GM19023 (cell line): ENCODE data around the gene ALMS1.
A peak's percentile ranks its signal among the peaks of the same experiment; 100 is the strongest.
"Not testable (repeated sequence)": the region's sequence is repeated elsewhere in the genome, so short reads cannot be mapped to it uniquely, and the experiment has no call there.

Experiments used
- ATAC-seq: cut with Tn5 transposase; IDR thresholded peaks from one replicate; pipeline ENCODE4 v1.9.1; 2021; ENCODE audit warnings: mild to moderate bottlenecking, moderate library complexity; ENCODE audit not compliant: unreplicated experiment

Gene ALMS1

DNA sequence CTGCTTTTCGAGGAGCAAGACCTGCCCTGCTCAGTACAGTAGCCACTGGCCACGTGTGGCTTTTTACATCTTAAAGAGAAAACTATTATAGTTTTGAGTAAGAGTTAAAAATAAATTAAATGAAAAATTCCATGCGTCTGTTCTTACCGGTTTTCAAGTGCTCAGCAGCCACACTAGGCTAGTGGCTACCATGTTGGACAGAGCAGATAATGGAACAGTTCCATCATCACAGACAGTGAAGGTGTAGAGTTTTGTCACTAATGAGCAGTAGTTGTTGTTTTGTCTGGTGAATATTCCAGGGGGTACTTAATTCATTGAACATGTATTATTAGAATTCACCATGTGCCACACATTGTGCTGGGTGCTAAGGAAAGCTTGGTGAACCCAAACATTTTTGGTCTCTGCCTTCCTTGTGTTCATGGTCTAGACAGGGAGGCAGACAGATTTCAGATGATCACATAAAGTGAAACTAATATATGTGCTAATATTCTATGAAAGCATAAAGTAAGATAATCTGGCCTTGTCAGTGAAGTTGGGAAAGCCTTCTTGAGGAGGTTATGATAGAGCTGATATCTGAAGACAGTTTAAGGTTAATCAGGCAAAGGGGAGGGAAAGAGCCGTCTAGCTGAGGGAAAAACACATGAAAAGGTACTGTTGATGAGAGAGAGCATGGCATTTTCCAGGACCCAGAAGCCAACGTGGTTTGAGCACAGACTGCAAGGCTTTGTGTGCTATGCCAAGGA, 1.4 kb downstream of the ALMS1 start:
- no peak for ATAC-seq

DNA sequence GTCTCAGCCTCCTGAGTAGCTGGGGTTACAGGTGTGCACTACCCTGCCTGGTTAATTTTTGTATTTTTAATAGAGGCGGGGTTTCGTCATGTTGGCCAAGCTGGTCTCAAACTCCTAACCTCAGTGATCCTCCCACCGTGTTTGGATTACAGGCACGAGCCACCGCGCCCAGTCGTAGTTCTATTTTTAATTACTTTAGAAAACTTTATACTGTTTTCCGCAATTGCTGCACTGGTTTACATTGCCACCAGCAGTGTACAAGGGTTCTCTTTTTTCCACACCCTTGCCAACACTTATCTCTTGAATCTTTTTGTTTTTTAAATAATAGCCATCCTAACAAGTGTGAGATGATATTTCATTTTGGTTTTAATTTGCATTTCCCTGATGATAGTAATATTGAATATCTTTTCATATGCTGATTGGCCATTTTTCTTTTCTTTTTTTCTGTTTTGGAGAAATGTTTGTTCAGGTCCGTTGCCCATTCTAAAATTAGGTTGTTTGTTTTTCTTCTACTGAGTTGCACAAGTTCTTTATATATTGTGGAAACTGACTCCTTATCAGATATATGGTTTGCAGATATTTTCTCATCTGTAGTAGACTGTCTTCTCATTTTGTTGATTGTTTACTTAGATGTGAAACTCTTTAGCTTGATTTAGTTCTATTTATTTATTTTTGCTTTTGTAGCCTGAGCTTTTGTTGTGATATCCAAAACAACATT, 16.9 kb downstream of the ALMS1 start:
- no peak for ATAC-seq

DNA sequence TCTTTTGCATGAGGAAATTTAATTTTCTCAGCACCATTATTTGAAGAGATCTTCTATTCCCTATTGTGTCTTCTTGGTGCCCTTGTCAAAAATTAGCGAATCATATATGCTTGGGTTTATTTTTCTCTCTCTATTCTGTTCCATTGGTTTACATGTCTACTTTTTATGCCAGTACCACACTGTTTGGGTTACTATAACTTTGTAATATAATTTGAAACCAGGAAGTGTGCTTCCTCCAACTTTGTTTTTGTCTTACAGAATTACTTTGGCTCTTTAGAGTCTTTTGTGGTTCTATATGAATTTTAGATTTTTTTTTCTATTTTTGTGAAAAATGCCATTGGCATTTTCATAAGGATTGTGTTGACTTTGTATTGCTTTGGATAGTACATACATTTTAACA, 17.6 kb downstream of the ALMS1 start:
- ATAC-seq = no peak

DNA sequence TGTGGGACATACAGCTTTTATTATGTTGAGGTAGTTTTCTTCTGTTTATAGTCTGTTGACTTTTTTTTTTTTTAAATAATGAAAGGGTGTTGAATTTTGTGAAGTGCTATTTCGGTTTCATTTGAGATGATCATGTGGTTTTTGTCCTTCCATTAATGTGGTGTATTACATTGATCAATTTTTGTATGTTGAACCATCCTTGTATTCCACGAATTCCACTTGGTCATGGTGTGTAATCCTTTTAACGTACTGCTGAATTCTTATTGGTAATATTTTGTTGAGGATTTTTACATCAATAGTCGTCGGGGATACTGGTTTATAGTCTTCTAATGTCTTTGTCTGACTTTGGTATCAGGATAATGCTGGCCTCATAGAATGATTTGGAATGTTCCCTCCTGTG, 18.8 kb downstream of the ALMS1 start:
- no peak for ATAC-seq

DNA sequence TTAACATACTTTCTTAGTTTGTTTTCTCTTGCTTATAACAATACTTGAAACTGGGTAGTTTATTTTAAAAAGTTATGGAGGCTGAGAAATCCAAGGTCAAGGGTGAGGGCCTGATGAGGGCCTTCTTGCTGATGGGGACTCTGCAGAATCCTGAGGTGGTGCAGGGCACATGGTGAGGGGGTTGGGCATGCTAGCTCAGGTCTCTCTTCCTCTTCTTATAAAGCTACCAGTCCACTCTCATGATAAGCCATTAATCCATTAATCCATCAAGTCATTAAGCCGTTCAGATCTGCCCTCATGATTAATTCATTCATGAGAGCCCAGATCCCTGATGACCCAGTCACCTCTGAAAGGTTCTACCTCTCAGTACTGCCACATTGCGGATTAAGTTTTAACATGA, 21.4 kb downstream of the ALMS1 start:
- no peak for ATAC-seq

DNA sequence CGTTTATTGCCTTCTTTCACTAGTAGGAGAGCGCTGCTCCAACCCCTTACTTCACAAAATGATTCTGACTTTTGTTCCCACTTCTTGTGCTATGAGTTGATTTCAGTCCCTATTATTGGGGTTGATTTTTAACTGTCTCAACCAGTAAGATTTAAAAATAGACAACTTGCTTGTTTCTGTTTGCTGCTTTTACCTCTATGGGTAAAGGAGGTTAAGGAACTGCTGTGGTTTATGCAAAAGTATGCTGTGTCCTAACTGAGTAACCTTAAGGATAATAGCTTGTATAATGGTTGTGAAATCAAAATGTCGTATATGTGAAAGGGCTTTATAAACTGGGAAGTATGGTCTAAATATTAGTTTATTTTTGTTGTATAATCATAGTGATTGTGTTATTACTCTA, 22.6 kb downstream of the ALMS1 start:
- no peak for ATAC-seq

DNA sequence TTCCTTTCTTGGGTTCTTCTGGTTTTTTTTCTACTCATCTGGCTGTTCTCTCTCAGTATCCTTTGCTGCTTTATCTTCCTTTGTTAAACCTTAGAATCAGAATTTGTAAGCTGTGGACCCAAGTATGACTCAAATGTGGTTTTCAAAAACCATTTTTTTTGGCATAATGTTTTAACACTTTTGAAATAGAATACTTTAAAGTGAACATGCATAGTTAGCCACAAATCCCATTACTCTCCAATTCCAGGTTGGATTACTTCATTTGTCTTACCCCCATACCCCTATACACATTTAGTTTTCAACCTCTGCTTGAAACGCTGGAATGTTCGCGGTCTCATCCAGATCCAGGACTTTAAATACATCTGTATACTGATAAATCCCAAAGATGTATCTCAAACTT, 29.1 kb downstream of the ALMS1 start:
- ATAC-seq = no peak

DNA sequence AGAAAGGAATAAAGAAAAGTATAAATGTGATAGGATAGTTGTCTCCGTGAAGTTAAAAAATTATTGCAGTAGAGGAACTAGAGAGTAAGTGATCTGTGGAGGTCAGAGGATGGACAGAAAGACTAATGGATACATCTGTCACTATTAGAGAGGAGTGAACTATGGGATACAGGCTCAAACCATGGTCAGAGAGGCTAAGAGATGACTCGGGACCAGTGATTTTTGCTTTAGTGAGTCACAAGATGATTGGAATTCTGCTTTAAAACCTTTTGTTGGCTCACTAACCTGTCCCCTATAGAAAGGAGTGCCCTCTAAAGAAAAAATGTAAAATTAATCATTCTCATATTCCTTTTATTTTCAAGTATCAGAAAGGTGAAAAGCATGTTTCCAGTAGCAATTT, 30.3 kb downstream of the ALMS1 start:
- no peak for ATAC-seq

DNA sequence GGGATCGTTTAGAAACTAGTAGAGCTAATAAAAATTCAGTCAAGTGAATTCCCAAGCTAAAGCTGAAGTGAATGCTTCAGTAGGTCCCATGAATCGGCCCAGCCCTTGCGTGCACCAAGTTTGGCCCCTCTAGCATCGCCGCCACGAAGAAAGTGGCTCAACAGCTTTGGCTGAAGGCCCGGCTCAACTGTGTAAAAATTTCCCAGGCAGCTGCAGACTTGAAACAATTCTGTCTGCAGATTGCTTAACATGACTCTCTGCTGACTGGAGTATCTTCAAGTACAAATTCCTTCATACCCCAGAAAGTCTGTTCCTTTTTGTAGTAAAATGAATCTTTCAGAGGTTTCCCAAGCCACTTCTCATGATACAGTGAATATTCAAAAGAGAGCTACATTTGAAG, 32.7 kb downstream of the ALMS1 start:
- ATAC-seq = no peak

DNA sequence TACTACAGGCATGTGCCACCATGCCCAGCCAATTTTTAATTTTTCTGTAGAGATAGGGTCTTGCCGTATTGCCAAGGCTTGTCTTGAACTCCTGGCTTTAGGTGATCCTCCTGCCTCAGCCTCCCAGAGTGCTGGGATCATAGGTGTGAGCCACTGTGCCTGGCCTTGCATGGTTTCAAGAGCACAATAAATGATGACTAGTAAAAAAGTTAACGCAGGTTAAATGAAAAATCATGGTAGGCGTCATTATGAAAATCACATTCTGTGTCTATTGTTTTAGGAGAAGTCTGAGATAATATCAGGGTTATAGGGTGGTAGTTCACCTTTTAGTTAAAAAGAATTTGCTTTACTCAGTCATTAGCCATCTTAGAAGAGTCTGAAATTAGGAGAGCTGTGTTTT, 38.3 kb downstream of the ALMS1 start:
- no peak for ATAC-seq

DNA sequence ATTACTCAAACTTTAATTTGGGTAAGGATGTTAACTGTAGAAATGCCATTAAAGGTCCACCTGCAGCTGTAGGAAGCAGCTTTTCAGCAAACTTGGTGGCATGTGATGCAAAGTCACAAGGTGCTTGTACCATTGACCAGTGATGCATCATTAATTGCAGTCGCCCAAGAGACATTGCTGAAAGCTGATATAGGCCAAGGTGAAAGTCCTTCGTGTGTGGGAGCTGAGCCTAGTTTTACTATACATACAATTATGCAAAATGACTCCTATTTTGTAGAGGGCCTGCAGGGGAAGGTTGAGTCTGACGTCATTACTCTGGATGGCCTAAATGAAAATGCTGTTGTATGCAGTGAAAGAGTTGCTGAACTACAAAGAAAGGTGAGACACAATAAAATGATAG, 40.5 kb downstream of the ALMS1 start:
- no peak for ATAC-seq

DNA sequence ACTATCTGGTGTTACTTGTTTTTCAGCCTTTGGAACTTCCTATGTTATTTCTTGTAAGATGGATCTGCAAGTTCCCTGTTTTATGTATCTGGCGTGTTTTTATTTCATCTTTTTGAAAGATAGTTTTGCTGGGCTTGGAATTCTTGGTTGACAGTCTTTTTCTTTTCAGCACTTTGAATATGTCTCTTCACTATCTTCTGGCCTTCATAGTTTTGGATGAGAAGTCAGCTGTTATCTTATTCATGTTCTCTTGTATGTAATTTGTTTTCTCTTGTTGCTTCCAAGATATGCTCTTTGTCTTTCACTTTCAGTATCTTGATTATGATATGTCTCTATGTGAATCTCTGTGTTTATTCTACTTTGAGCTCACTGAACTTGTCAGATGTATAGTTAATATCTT, 50.4 kb downstream of the ALMS1 start:
- no peak for ATAC-seq

DNA sequence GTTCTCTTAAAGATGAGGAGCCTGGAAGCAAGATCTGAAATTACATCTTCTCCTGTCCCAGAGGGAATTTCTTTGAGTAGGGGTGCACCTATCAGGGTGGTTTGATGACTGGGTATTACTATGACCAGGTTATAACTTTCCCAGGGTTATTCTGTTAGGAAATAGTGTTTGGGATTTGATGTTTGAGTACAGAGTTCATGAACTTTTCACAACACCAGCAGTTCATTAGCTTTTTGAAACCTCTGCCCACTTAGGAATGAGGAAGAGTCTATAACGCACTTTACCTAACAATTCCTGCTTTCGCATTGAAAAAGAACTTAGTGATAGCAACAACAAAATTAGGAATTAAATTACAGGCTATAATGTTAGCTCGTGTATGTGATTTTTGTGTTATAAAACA, 58.6 kb downstream of the ALMS1 start:
- no peak for ATAC-seq

DNA sequence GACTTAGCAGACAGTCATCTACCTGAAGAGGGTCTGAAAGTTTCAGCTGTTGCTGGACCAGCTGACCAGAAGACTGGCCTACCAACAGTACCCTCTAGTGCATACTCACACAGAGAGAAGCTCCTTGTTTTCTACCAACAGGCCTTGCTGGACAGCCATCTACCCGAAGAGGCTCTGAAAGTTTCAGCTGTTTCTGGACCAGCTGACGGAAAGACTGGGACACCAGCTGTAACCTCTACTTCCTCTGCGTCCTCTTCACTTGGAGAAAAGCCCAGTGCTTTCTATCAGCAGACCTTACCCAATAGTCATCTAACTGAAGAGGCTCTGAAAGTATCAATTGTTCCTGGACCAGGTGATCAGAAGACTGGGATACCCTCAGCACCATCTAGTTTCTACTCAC, 63.2 kb downstream of the ALMS1 start:
- ATAC-seq = no peak

DNA sequence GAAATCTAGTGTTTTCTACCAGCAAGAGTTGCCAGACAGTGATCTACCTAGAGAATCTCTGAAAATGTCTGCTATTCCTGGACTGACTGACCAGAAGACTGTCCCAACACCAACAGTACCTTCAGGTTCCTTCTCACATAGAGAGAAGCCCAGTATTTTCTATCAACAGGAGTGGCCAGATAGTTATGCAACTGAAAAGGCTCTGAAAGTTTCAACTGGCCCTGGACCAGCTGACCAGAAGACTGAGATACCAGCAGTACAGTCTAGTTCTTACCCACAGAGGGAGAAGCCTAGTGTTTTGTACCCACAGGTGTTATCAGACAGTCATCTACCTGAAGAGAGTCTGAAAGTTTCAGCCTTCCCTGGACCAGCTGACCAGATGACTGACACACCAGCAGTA, 63.8 kb downstream of the ALMS1 start:
- ATAC-seq = no peak

DNA sequence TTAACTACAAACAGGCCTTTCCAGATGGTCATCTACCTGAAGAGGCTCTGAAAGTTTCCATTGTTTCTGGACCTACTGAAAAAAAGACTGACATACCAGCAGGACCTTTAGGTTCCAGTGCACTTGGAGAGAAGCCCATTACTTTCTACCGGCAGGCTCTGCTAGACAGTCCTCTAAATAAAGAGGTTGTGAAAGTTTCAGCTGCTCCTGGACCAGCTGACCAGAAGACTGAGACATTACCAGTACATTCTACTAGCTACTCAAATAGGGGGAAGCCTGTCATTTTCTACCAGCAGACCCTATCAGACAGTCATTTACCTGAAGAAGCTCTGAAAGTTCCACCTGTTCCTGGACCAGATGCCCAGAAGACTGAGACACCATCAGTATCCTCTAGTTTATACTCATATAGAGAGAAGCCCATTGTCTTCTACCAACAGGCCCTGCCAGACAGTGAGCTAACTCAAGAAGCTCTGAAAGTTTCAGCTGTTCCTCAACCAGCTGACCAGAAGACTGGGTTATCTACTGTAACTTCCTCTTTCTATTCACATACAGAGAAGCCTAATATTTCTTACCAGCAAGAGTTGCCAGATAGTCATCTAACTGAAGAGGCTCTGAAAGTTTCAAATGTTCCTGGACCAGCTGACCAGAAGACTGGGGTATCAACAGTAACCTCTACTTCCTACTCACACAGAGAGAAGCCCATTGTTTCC, 65.8 kb downstream of the ALMS1 start:
- peak; percentile 98 for ATAC-seq

DNA sequence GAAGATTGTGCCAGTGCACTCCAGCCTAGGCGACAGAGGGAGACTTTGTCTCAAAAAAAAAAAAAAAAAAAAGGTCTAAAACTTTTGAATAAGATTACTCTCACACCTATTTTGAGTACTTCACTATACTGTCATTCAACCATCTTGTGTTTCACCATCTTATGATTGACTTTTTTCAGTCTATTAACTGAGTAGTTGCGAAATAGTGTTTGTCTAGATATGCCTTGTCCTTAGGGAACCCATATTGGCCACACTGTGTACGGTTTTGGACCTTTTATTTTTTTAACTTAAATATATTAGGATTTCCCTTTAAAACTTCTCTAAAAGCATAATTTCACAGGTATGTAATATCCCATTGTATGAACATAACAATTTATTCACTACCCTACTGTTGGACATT, 72.3 kb downstream of the ALMS1 start:
- no peak for ATAC-seq

DNA sequence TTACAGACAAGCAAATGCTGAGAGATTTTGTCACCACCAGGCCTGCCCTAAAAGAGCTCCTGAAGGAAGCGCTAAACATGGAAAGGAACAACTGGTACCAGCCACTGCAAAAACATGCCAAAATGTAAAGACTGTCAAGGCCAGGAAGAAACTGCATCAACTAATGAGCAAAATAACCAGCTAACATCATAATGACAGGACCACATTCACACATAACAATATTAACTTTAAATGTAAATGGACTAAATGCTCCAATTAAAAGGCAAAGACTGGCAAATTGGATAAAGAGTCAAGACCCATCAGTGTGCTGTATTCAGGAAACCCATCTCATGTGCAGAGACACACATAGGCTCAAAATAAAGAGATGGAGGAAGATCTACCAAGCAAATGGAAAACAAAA, 76.8 kb downstream of the ALMS1 start:
- not testable (repeated sequence) for ATAC-seq

DNA sequence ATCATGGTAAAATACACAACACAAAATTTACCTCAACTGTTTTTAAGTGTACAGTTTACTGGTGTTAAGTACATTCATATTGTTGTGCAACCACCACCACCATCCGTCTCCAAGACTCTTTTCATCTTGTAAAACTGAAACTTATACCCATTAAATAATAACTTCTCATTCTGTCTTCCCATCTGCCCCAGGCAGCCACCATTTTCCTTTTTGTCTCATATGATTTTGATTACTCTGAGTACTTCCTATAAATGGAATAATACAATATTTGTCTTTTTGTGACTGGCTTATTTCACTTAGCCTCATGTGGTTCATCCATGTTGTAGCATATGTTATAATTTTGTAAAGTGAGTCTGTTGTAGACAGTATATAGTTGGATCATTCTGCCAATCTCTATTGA, 82.7 kb downstream of the ALMS1 start:
- ATAC-seq = no peak

DNA sequence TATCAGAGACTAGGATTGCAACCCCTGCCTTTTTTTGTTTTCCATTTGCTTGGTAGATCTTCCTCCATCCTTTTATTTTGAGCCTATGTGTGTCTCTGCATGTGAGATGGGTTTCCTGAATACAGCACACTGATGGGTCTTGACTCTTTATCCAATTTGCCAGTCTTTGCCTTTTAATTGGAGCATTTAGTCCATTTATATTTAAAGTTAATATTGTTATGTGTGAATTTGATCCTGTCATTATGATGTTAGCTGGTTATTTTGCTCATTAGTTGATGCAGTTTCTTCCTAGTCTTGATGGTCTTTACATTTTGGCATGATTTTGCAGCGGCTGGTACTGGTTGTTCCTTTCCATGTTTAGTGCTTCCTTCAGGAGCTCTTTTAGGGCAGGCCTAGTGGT, 98.2 kb downstream of the ALMS1 start:
- ATAC-seq = not testable (repeated sequence)

DNA sequence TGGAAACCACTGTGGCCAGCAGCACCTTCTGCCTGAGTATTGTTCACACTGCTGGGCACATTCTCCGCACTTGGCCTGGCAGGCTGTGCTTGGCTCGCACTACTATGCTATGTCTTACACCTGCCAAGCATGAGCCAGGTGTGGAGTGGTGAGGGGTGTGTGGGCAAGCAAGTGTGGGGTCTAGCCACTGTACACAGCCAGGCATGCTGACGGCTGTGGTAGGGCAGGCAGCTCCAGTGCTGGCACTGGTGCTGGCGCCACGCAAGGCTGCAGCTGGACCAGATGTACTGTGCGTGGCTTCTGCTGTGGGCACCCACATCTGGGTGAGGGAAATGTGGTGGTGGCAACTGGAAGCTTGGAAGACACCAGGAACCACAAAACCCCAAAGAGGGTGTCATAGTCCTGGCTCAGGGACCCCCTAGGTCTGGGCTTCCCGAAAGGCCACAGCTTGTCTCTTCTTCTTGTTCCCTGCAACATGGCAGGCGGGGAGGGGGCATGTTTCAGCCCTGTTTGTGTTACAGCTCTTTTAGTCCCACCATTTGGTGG, 101.5 kb downstream of the ALMS1 start:
- ATAC-seq = no peak

DNA sequence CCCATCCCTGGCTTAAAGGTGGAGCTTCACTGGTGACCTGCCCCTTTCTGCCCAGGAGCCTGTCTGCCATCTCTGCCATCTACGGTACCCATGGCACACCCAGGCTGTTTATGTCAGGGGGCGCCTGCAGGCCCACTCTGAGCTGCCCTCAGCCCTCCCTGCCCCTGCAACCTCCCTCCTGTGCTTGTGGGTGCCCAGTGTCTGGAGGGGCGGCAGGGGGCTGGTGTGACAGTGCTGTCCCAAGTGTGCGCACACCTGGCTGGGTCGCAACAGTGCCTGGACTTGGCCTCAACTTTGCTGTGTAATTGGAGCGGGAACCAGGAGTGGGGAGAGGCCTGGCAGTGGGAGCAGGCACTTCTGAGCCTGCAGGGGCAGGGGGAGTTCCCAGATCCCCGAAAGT, 102.4 kb downstream of the ALMS1 start:
- ATAC-seq = no peak
